GM21723 (cell line): Measurements from ENCODE around the gene CEACAM4.
"Not testable (repeated sequence)": the region's sequence is repeated elsewhere in the genome, so short reads cannot be mapped to it uniquely, and the experiment has no call there.

Experiments
- ATAC-seq: cut with Tn5 transposase; IDR thresholded peaks from one replicate; pipeline ENCODE4 v1.9.1; 2021; ENCODE audit warnings: mild to moderate bottlenecking, moderate library complexity; ENCODE audit not compliant: unreplicated experiment

The CEACAM4 gene

GRCh38 chr19:41586064-41586463 is 40.8 kb downstream of the CEACAM4 start:
- no peak for ATAC-seq

- ATAC-seq: no peak
Observed at GRCh38 chr19:41584931-41585330, 41.9 kb downstream of the CEACAM4 start.

GRCh38 chr19:41584260-41584810 is 42.5 kb downstream of the CEACAM4 start:
- no peak for ATAC-seq

GRCh38 chr19:41582577-41583182 is 44.2 kb downstream of the CEACAM4 start:
- not testable (repeated sequence) for ATAC-seq

- not testable (repeated sequence) for ATAC-seq
Observed at GRCh38 chr19:41581068-41581467, 45.8 kb downstream of the CEACAM4 start.

GRCh38 chr19:41578886-41579285 is 48.0 kb downstream of the CEACAM4 start:
- ATAC-seq: no peak

GRCh38 chr19:41577833-41578232 is 49.0 kb downstream of the CEACAM4 start:
- ATAC-seq: no peak

GRCh38 chr19:41577144-41577830 is 49.6 kb downstream of the CEACAM4 start:
- no peak for ATAC-seq

- no peak for ATAC-seq
Observed at GRCh38 chr19:41575998-41576397, 50.9 kb downstream of the CEACAM4 start, which contains the start of gene CEACAM21. Gene CEACAM21 (plus strand): TSS chr19:41576166. CDS start chr19:41576275, 109 bp downstream.

GRCh38 chr19:41570639-41571112 is 56.2 kb downstream of the CEACAM4 start:
- ATAC-seq: no peak

- ATAC-seq: no peak
Observed at GRCh38 chr19:41570179-41570578, 56.7 kb downstream of the CEACAM4 start.

- ATAC-seq: no peak
Observed at GRCh38 chr19:41569481-41570150, 57.3 kb downstream of the CEACAM4 start.
